Measurements from ENCODE around the gene HMGN1.
"Not testable (repeated sequence)": the region's sequence is repeated elsewhere in the genome, so short reads cannot be mapped to it uniquely, and the experiment has no call there.

HMGN1 gene
- total RNA-seq, result 216 to 258 reads per million in 2 donors

- peak; percentile 82 for DNase-seq
These were observed at the start of gene HMGN1 for GRCh38 chr21:39348355-39349210. HMGN1 (minus strand) TSS chr21:39349088; CDS start chr21:39348917, 171 bp downstream.

- no peak for DNase-seq
These were observed 48.9 kb upstream of the HMGN1 start for GRCh38 chr21:39397646-39398385.

- DNase-seq, result no peak
These were observed 44.1 kb upstream of the HMGN1 start for GRCh38 chr21:39392981-39393380.

- no peak for DNase-seq
These were observed 41.4 kb upstream of the HMGN1 start for GRCh38 chr21:39390212-39390765.

GRCh38 chr21:39388811-39389155 is 39.9 kb upstream of the HMGN1 start:
- no peak for DNase-seq

GRCh38 chr21:39388038-39388810 is 39.3 kb upstream of the HMGN1 start:
- DNase-seq, result peak; percentile 94

GRCh38 chr21:39387461-39388037 is 38.7 kb upstream of the HMGN1 start:
- peak; percentile 95 for DNase-seq

- no peak for DNase-seq
These were observed 38.0 kb upstream of the HMGN1 start for GRCh38 chr21:39386899-39387298.

GRCh38 chr21:39386194-39386593 is 37.3 kb upstream of the HMGN1 start:
- no peak for DNase-seq

- no peak for DNase-seq
These were observed 36.6 kb upstream of the HMGN1 start for GRCh38 chr21:39385299-39386145.

GRCh38 chr21:39384674-39385298 is 35.9 kb upstream of the HMGN1 start:
- no peak for DNase-seq

GRCh38 chr21:39382096-39382495 is 33.2 kb upstream of the HMGN1 start:
- not testable (repeated sequence) for DNase-seq

- DNase-seq, result no peak
These were observed 32.1 kb upstream of the HMGN1 start for GRCh38 chr21:39381009-39381408.

- peak; percentile 84 for DNase-seq
These were observed 31.4 kb upstream of the HMGN1 start for GRCh38 chr21:39379986-39380891.

GRCh38 chr21:39377444-39378050 is 28.7 kb upstream of the HMGN1 start:
- no peak for DNase-seq

GRCh38 chr21:39375446-39375845 is 26.6 kb upstream of the HMGN1 start:
- DNase-seq, result no peak

GRCh38 chr21:39374046-39374445 is 25.2 kb upstream of the HMGN1 start:
- DNase-seq, result no peak

- DNase-seq, result no peak
These were observed 24.7 kb upstream of the HMGN1 start for GRCh38 chr21:39373634-39374033.

- not testable (repeated sequence) for DNase-seq
These were observed 21.0 kb upstream of the HMGN1 start for GRCh38 chr21:39369896-39370288.

All from T-helper 9 cell (primary cell).